GM12865 (cell line): ENCODE data around the gene TBC1D17.
A peak's percentile ranks its signal among the peaks of the same experiment; 100 is the strongest.
"Not testable (repeated sequence)": the region's sequence is repeated elsewhere in the genome, so short reads cannot be mapped to it uniquely, and the experiment has no call there.

Source experiments
- DNase-seq: peaks from one replicate; pipeline ENCODE4 v3.0.0; 2010; ENCODE audit warnings: low read depth
- H3K4me3 ChIP-seq: 2 replicates; pipeline ENCODE4 v1.5.1; 2011; ENCODE audit warnings: mild to moderate bottlenecking, low read depth, low read length, control low read depth
- CTCF ChIP-seq: IDR thresholded peaks from 2 replicates; pipeline ENCODE4 v1.5.1; 2011; ENCODE audit warnings: low read length, control low read depth, low read depth, inconsistent platforms; ENCODE audit not compliant: insufficient read depth; ENCODE audit errors: missing control alignments

The TBC1D17 gene

GRCh38 chr19:49924004-49924880 lies 46.7 kb downstream of the TBC1D17 start:
- no peak overlapping the region for H3K4me3 ChIP-seq
- TF ChIP-seq CTCF, result no peak
- DNase-seq, result no peak

DNA sequence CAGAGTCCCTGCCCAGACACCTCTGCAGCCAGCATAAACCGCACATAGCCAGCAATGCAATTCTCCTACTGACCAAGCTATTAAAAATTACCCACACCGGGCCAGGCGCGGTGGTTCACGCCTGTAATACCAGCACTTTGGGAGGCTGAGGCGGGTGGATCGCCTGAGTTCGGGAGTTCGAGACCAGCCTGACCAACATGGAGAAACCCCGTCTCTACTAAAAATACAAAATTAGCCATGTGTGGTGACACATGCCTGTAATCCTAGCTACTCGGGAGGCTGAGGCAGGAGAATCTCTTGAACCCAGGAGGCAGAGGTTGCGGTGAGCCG lies 47.3 kb downstream of the TBC1D17 start:
- not testable (repeated sequence) for H3K4me3 ChIP-seq, DNase-seq

DNA sequence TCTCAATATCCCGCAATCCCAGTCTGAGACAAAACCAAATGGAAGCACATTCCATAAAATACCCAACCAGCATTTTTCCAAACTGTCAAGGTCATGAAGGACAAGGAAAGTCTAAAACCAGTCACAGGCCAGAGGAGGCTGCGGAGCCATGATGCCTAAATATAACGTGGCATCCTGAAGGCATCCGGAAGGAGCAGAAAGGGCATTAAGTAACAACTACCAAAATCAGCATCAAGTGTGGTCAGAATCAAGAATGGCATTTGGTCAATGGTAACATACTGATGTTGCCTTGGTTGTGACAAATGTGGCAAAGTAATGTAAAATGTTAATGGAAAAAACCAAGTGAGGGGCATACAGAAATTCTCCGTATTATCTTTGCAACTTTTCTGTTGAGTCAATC lies 48.0 kb downstream of the TBC1D17 start:
- TF ChIP-seq CTCF, result no peak
- no peak overlapping the region for H3K4me3 ChIP-seq
- DNase-seq, result no peak

DNA sequence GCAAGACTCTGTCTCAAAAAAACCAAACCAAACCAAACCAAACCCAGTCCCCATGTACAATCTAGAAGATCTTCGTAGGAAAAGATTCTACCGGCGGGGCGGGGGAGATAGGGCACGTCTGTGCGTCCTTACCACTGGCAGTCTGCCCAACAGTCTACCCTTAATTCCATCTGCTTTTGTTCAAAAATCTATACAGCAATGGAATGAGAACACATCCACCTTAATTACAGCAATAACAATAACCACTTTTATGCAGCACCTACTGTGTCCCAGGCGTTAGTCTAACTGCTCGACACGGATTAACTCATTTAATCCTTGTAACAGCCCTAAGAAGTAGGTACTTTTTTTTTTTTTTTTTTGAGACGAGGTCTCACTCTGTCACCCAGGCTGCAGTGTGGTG lies 49.0 kb downstream of the TBC1D17 start:
- H3K4me3 ChIP-seq, result peak overlapping the region; percentile 82; the same call in 1 of the 2 replicates
- no peak for DNase-seq

DNA sequence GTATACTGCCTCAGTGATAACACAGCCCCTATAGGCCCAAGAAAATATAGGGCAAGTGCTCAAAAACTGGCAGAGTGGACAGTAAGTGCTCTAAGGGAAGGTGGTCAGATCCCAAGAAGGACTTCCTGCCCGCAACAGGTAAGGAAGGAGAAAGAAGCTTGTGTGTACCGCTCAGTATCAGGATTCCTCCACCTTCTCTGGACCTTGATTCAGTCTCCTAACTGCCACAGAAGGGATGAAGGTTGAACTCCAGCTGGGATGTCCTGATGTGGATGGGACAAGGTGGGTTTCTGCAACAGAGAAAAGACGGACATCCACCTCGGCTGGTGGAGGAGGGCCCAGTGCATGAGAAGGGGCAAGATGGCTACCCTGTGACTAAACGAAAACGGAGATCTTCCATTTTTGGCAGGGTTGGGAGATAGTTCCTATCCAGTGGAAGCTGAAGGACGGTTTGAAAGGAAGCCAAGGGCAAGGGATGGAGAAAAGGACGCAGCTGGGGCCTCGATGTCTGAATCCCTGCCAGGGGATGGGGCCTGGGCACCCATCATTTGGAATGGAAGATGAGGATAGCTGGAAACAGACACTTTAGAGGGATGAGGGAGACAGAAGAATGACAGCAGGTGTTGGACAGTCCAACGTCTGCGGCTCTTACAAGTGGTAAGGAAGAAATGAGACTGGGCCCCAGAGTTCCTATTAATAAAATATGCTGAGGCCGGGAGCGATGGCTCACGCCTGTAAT lies 50.2 kb downstream of the TBC1D17 start:
- peak overlapping the region; percentile 82 for H3K4me3 ChIP-seq
- DNase-seq, result no peak
- TF ChIP-seq CTCF, result no peak

More for the DNA sequence above, 49.0 kb downstream of the TBC1D17 start:
- TF ChIP-seq CTCF, result no peak

DNA sequence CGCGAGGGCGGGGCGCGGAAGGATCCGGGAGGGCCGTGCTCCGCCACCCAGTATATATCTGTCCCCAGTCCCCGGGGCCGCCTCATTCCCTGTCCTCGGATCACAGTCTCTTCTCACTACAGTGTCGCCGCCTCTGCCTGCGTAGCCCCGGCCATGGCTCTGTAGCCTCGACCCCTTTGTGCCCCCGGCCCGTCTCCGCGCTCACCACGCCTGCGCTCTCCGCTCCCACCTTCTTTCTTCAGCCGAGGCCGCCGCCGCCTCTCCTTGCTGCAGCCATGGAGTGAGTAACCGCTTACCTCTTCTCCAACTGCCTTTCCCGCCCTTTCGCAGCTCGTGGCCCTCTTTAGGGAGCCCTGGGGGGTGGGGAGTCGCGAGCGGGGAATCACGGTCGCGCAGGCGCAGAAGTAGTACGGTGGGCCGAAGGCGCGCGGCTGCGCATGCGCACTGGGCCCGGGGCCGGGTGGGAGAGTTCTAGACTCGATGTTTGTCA lies 51.7 kb downstream of the TBC1D17 start, which contains the start of the genes ATF5 and NUP62:
Gene ATF5, plus strand, starts transcription at position 85 of the 490 bp plus-strand sequence. CDS start 1,646 bp downstream, outside the sequence.
Gene NUP62, minus strand, starts transcription at position 384 of the 490 bp plus-strand sequence. CDS start 19,697 bp downstream, outside the sequence.
- peak; percentile 93 for DNase-seq
- no peak for TF ChIP-seq CTCF
- peak within 1 kb of the TSS; percentile 82 for H3K4me3 ChIP-seq
